ENCODE results near the gene PRM2. TPM values are rescaled to one million over a fixed set of nuclear protein-coding genes. Genes with fewer than 3 reads are reported as not detected.
"Not testable (repeated sequence)": the region's sequence is repeated elsewhere in the genome, so short reads cannot be mapped to it uniquely, and the experiment has no call there.

Gene PRM2
- total RNA-seq, 1 experiment from 2014 or later, result not detected

DNA sequence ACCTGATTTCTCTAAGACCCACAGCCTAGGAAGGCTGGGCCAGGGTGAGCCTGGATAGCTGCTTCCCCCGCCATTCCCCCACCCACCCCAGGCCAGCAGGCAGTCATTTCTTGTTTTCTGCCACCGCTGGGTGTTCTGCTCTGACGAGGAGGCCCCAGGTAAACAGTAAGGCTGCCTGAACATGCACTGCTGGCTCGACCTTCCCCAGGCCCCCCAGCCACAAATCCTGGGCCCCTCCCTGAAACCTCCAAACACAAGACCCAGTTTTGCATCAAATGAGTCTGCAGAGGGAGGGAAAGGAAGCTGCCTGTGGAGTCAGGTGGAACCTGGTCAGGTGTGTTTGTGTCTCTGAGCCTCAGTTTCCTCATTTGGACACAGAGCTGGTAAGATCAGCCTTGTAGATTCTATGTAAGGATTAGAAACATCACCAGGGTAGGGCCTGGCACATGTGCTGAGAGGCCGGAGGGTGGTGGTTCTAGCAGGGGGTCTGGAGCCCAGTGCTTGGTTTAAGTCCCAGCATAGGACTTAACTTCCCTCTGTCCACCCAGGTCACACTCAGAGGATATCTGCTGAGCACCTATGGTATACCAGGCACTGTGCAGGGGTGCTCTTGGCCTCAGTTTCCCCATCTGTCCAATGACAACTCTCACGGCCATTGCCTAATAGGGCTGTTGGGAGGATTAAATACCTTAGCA lies 23.7 kb upstream of the PRM2 start:
- Histone ChIP-seq H3K4ac (ENCODE audit: low read depth, low read length) (no peak overlapping the region), H3K9ac (ENCODE audit: extremely low read depth, insufficient read length, low read length) (no peak overlapping the region), H3T11ph (ENCODE audit: low read length) (no peak overlapping the region), H2AFZ (ENCODE audit: low read length) (no peak overlapping the region), H4K5ac (ENCODE audit: insufficient read length, low read depth, low read length) (no peak overlapping the region), H3K4me1 (ENCODE audit: insufficient read depth, low read length) (peaks cover 3% of the 10 kb centered on the region; the same call in 1 of the 2 replicates), H3K18ac (ENCODE audit: insufficient read length, low read depth, low read length) (no peak overlapping the region), H3K27ac (ENCODE audit: insufficient read length, low read depth, low read length) (no peak overlapping the region), H3K79me1 (ENCODE audit: insufficient read depth, low read depth, low read length, poor library complexity, severe bottlenecking) (no peaks in the 10 kb centered on the region), H2BK20ac (ENCODE audit: low read depth, low read length, poor library complexity, severe bottlenecking) (no peak overlapping the region), H2BK12ac (ENCODE audit: insufficient read length, low read depth, low read length) (no peak overlapping the region), H4K20me1 (ENCODE audit: control insufficient read depth, insufficient read depth, insufficient read length) (no peaks in the 10 kb centered on the region), H3K9me3 (ENCODE audit: control insufficient read depth, low read depth, low read length) (no peaks in the 10 kb centered on the region), H2BK5ac (ENCODE audit: insufficient read length, low read length) (no peak overlapping the region), H2AK5ac (ENCODE audit: insufficient read length, low read length) (no peak overlapping the region), H4K91ac (ENCODE audit: insufficient read length, low read depth, low read length) (no peak overlapping the region), H3K23me2 (ENCODE audit: insufficient read length, low read depth, low read length, poor library complexity, severe bottlenecking) (no peaks in the 10 kb centered on the region), H3K23ac (ENCODE audit: insufficient read length, low read depth, low read length) (no peak overlapping the region), H2BK120ac (ENCODE audit: low read depth, low read length, poor library complexity, severe bottlenecking) (no peak overlapping the region), H2BK15ac (ENCODE audit: low read depth, low read length) (no peak overlapping the region), H3K4me2 (ENCODE audit: insufficient read depth, insufficient read length, low read length) (no peak overlapping the region), H3K14ac (ENCODE audit: insufficient read depth, low read length) (no peak overlapping the region), H3K79me2 (ENCODE audit: insufficient read depth, low read length) (0 out of 2 replicates have a peak, but pooled peaks cover 2% of the 10 kb centered on the region), H3K27me3 (ENCODE audit: insufficient read depth, low read length) (no peaks in the 10 kb centered on the region), H4K8ac (replicated peaks; ENCODE audit: insufficient read length, low read depth, low read length) (no peak overlapping the region), H3K56ac (ENCODE audit: insufficient read length, low read depth, low read length) (no peak overlapping the region)
- TF ChIP-seq, protein P1, sequence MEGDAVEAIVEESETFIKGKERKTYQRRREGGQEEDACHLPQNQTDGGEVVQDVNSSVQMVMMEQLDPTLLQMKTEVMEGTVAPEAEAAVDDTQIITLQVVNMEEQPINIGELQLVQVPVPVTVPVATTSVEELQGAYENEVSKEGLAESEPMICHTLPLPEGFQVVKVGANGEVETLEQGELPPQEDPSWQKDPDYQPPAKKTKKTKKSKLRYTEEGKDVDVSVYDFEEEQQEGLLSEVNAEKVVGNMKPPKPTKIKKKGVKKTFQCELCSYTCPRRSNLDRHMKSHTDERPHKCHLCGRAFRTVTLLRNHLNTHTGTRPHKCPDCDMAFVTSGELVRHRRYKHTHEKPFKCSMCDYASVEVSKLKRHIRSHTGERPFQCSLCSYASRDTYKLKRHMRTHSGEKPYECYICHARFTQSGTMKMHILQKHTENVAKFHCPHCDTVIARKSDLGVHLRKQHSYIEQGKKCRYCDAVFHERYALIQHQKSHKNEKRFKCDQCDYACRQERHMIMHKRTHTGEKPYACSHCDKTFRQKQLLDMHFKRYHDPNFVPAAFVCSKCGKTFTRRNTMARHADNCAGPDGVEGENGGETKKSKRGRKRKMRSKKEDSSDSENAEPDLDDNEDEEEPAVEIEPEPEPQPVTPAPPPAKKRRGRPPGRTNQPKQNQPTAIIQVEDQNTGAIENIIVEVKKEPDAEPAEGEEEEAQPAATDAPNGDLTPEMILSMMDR (conservative IDR thresholded peaks at IDR 0.05), result no peak
- no peaks in the 10 kb centered on the region for H3K36me3 Mint-ChIP-seq (ENCODE audit: insufficient read depth in 1 of 3, low read depth in 3 of 3)
- H3K27me3 Mint-ChIP-seq (ENCODE audit: low read depth), result no peaks in the 10 kb centered on the region
- H3K27ac Mint-ChIP-seq, result no peak overlapping the region
- H3K9me3 Mint-ChIP-seq, result no peaks in the 10 kb centered on the region
- WGBS (ENCODE audit: extremely low coverage, insufficient read length, low lambda C conversion rate), result no CpG with 5 or more reads among the region's 6 CpGs
- peaks cover 17 to 23% of the 10 kb centered on the region in 2 experiments for H3K4me1 Mint-ChIP-seq
- DNase-seq, result no peak
- no peak overlapping the region for H3K4me3 Mint-ChIP-seq

DNA sequence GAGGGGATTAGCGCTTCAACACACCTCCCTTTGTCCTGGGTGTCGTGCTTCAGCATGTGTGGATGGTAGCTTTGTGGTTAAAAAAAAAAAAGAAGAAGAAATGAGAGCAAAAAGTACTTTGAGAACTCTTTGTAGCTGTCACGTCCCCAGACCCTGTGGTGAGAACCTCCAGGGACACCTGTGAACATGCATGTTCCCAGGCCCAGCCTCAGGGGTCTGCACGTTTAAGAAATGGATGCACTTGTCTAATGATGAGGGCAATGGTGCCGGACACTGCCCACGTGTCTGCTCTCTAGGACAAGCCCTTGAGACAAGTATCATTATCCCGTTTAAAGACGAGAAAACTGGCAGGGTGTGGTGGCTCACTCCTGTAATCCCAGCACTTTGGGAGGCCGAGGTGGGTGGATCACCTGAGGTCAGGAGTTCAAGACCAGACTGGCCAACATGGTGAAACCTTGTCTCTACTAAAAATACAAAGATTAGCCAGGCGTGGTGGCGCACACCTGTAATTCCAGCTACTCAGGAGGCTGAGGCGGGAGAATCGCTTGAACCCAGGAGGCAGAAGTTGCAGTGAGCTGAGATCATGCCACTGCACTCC lies 22.8 kb upstream of the PRM2 start:
- H3K79me1 ChIP-seq (ENCODE audit: insufficient read depth, low read depth, low read length, poor library complexity, severe bottlenecking); H3K27me3 Mint-ChIP-seq (ENCODE audit: low read depth); H3K4me2 ChIP-seq (ENCODE audit: insufficient read depth, insufficient read length, low read length); H3K9ac ChIP-seq (ENCODE audit: extremely low read depth, insufficient read length, low read length); H3K18ac ChIP-seq (ENCODE audit: insufficient read length, low read depth, low read length); H3K9me3 Mint-ChIP-seq; H2BK12ac ChIP-seq (ENCODE audit: insufficient read length, low read depth, low read length); H4K8ac ChIP-seq (replicated peaks; ENCODE audit: insufficient read length, low read depth, low read length); H2BK15ac ChIP-seq (ENCODE audit: low read depth, low read length); H3K27me3 ChIP-seq (ENCODE audit: insufficient read depth, low read length); H4K20me1 ChIP-seq (ENCODE audit: control insufficient read depth, insufficient read depth, insufficient read length); H2BK20ac ChIP-seq (ENCODE audit: low read depth, low read length, poor library complexity, severe bottlenecking); H3K9me3 ChIP-seq (ENCODE audit: control insufficient read depth, low read depth, low read length); H2BK5ac ChIP-seq (ENCODE audit: insufficient read length, low read length); H3T11ph ChIP-seq (ENCODE audit: low read length); H3K23me2 ChIP-seq (ENCODE audit: insufficient read length, low read depth, low read length, poor library complexity, severe bottlenecking); H3K4me3 Mint-ChIP-seq; DNase-seq; H2AK5ac ChIP-seq (ENCODE audit: insufficient read length, low read length); H3K27ac ChIP-seq (ENCODE audit: insufficient read length, low read depth, low read length); H4K91ac ChIP-seq (ENCODE audit: insufficient read length, low read depth, low read length); H2BK120ac ChIP-seq (ENCODE audit: low read depth, low read length, poor library complexity, severe bottlenecking); H3K36me3 Mint-ChIP-seq (ENCODE audit: insufficient read depth in 1 of 3, low read depth in 3 of 3); H3K23ac ChIP-seq (ENCODE audit: insufficient read length, low read depth, low read length); H3K27ac Mint-ChIP-seq; H2AFZ ChIP-seq (ENCODE audit: low read length); H3K4me1 ChIP-seq (ENCODE audit: insufficient read depth, low read length); H3K4ac ChIP-seq (ENCODE audit: low read depth, low read length); H3K79me2 ChIP-seq (ENCODE audit: insufficient read depth, low read length); H3K56ac ChIP-seq (ENCODE audit: insufficient read length, low read depth, low read length); H4K5ac ChIP-seq (ENCODE audit: insufficient read length, low read depth, low read length); H3K14ac ChIP-seq (ENCODE audit: insufficient read depth, low read length): not testable (repeated sequence)
- WGBS (ENCODE audit: extremely low coverage, insufficient read length, low lambda C conversion rate), result no CpG with 5 or more reads among the region's 13 CpGs
- H3K4me1 Mint-ChIP-seq, result peaks cover 17 to 23% of the 10 kb centered on the region in 2 experiments

Data from H9 (cell line).